ENCODE results near the gene FGD4. TPM values are rescaled to one million over a fixed set of nuclear protein-coding genes. Genes with fewer than 3 reads are reported as not detected.

The FGD4 gene
- total RNA-seq, 1 donor from 2014 or later = 65.2 TPM

DNA sequence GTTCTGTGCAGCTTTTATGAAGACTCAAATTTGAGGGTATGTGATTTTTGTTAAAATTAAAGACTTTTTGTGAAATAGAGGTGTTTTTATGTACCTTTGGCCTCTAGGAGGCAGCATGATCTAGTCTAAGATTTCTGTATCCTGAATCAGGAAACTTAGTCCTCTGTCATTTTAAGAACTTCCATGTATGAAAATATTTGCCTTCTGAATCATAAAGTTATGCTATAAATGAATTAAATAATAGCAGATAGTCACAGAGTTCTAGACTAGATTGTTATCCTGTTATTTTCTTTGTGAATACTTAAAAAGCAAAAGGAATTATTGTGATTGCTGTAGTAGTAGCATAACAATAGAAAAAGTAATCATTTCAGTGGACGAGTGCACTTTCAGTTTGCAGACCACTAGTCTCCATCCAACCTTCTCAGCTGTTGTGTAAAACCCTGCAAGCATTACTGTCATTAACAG, 56.3 kb downstream of the FGD4 start:
- DNase-seq (ENCODE audit: low read depth) = peak; percentile 81

DNA sequence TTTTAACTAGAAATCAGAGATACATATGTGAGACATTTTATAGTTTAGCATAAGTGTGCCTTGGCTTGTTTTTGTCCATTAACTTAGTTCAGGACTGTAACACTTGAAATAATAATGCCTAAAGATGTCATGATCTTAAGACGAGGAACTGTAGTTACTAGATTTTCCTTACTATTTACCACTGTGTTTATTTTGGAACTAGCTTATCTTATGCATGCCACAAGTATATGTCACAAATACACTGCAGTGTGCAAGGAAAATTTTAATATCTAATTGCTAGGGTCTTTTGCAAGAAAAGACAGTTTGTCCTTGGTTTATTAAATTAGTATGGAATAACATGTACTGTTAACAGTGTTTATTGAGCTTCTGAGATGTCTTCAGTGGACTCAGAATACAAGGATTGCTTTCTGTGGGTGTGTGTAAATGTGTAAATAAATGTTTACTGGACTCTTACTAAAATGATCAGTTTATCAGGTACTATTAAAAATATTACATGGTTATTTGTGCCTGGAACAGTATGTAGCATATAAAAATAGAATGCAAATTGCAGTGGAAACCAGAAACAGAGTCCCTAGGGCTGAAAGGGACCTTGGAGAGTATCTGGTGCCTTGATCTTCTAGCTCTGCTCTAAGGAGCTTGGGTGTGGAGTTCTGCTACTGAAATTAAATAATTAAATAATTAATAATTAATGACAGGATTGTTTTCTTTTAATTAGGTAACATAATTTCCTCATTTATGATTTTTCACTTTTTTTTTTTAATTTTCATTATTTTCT, 58.1 kb downstream of the FGD4 start:
- no peak for DNase-seq (ENCODE audit: low read depth)

DNA sequence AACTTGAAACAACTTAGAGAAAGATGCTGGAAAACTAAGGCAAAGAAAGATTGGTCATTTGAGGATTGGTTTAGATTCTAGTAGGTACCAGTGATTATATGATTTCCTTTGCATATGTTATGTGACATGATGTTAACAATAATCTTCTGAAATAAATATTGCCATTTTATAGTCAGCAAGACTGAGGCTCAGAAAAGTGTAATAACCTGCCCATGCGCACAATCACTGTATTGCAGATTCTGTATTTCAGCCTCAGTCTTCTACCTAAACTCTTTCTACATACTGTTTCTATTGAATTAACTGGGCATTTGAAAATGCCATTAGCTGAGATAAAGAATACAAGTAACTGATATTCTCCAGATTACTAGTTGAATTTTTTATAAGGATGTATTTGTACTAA, 61.3 kb downstream of the FGD4 start:
- DNase-seq (ENCODE audit: low read depth) = no peak

DNA sequence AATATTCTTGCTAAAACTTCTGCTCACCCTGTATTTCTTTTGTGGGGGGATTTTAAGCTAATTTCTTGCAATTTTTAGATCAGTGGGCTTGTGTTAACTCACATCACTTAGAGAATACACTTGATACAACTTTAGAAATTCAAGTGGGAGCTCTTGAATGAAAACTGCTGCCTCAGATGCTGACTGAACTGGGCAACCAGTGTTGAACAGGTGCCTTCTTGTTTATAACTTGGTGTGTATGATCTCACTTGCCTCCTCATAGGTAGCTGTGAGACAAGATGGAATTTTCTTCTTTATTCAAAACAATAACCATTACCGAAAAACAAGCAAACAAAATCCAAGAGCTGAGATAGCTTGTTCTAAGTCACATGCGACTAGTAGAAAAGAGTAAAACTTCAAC, 63.5 kb downstream of the FGD4 start:
- DNase-seq (ENCODE audit: low read depth) = no peak

DNA sequence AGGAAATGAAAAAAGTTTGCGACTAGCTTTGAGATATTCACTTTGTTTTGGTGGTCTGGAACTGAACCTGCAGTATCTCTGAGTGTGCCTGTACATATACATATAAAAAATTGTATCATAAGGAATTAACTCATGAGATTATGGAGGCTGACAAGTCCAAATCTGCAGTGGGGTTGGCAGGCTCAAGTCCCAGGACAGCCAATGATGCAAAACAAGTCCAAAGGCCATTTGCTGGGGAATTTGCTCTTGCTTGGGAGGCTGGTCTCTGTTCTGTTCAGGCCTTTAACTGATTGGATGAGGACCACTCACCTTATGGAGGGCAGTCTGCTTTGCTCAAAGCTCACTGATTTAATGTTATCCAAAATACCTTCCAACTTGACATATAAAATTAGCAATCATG, 66.8 kb downstream of the FGD4 start:
- no peak for DNase-seq (ENCODE audit: low read depth)

DNA sequence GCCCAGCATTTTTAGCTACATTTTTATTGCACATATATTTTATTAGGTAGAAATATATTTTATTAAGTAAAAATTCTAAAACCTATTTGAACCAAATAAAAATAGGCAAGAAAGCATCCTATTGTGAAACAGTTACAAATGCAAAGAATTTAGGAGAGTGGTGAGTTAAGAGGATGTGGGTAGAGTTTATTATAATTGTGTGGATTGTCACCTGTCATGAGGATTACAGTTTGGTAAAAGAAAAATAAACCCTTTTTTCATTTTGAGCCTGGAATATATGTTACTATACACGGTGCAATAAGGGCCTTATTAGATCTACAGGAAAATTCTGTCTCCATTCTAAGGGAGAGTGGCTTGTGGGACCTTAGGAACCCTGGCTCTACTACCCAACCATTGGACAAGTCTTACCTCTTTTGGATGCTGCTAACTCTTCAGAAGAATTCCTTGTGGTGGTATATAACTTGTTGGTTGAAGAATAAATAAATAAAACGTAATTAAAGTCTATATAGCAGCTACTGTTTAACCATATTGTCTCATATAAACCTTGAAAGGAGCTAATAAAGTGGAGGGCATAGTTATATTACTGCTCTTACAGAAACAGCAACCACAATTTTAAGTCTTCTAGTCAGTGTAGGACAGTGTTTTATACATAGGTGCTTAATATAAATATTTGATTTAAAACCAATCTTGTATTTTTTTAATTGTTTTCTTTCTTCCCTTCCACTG, 67.8 kb downstream of the FGD4 start:
- no peak for DNase-seq (ENCODE audit: low read depth)

DNA sequence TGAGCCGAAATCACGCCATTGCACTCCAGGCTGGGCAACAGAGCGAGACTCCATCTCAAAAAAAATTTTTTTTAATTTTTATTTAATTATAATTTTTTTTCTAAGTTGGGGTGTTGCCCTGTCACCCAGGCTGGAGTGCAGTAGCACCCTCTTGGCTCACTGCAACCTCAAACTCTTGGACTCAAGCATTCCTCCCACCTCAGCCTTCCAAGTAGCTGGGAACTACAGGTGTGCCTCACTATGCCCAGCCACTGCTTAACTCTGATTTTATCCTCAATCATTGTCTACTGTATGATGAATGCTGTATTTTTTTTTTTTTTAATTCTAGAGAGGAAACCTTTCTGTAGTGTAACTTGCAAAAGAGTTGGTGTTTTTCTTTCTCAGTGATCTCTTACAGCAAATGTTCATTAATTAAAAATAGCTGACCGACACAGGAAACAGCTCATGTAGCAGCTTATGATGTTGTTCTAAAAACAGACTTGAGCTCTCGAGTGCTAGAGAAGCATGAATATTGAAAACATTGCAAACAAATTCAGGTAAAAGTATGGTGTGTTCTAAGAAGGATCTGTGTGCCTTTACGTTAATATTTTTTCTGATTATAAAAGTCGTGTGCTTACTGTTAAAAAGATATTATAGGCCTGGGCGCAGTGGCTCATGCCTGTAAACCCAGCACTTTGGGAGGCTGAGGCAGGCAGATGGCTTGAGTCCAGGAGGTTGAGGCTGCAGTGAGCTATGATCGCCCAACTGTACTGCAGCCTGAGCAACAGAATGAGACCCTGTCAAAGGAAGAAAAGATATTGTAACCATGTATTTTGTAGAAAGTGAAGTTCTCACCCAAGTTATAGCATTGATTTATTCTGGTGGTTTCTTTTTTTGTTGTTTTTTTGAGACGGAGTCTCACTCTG, 68.9 kb downstream of the FGD4 start:
- DNase-seq (ENCODE audit: low read depth) = no peak

DNA sequence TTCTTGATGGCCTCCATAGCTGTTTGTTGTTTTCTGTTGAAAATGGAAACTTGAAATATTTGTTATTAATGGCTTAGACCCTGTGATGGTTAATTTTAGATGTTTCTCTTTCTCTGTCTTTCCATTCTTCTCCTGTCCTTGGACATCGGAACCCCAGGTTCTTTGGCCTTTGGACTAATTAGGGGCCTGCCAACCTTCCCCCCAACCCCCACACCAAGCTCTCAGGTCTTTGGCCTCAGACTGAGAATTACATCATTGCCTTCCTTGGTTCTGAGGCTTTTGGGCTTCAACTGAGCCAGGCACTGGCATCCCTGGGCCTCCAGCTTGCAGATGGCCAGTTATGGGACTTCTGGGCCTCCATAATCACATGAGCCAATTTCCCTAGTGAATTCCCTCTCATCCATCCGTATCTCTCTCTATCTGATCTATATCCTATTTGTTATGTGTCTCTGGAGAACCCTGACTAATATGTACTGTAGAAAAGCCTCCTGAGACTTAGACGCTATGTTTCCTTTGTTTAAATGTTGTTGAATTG, 71.6 kb downstream of the FGD4 start:
- DNase-seq (ENCODE audit: low read depth) = no peak

DNA sequence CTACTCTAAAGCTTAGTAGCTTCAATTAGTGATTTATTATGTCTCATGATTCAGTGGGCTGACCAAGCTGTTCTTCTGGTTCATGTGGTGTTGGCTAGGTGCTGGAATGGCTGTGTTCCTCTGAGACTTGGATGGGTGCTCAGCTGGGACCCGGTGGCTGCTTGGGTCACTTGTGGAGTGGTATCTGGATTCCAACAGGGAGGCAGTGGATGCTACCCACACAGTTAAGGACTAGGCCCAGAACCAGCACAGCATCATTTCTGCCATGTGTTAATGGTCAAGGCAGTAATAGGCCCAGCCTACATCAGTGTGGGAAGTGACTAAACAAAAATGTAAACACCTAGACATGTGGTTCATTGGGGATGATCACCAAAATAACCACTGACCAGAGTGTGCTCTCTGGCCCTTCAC, 72.2 kb downstream of the FGD4 start:
- DNase-seq (ENCODE audit: low read depth) = peak; percentile 88

DNA sequence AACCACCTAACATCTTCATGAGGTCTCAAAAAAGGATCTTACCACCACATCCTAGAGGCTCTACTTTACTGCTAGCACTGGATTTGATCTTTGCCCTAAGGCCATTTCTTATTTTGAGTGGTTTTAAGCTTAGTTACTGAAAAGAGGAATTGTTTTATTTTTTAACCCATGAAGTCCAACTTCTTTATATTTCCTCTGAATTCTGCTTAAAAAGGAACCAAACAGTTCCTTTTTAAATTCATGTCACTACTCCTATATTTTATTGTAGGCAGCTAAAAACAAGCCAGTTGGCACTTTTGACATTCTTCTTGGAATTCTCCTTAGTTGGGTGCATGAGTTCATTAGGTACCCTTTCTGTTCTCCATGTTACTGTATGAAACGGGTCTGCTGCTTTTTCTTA, 76.4 kb downstream of the FGD4 start:
- no peak for DNase-seq (ENCODE audit: low read depth)

DNA sequence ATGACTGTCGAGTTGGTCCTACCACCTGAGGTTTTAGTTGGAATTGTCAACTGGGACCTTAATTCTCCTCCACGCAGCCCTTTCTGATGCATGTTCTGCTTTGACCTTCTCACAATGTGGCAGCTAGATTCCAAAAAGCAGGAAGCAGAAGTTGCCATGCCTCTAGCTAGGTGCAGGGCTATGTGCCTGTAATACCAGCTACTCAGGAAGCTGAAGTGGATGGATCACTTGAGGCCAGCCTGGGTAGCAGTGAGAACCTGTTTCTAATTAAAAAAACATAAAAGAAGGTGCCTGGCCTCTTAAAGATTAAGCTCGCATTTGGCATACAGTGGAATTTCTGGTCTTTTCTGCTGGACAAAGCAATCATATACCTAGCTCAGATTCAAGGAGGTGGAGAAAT, 77.1 kb downstream of the FGD4 start:
- DNase-seq (ENCODE audit: low read depth) = no peak

DNA sequence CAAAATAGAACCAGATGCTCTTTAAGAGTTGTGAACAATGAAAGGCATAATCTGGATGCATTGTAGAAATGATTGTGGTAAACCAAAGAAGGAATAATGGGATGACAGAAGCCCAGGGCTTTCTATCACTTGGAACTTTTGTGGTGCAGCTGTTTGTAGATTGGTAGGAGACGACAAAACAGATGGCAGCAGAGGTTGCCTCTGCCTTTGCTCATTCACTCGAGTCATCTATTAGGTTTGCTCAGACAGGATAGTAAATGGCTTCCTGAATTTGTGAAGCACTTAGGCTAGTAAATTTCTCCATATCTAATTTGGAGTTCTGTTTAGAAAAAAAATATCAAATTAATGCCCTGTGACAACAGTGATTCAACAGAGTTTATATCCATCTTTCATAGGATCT, 78.4 kb downstream of the FGD4 start:
- DNase-seq (ENCODE audit: low read depth) = peak; percentile 67

DNA sequence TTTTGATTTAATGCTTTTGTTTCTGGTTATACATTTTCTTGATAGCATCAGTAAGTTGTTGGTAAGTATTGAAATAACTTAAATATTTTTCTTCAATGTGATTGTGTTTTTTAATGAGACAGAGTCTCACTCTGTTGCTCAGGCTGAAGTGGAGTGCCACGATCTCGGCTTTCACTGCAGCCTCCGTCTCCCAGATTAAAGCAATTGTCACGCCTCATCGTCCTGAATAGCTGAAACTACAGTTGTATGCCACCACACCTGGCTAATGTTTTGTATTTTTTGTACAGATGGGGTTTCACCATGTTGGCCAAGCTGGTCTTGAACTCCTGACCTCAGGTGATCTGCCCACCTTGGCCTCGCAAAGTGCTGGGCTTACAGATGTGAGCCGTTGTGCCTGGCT, 78.8 kb downstream of the FGD4 start:
- DNase-seq (ENCODE audit: low read depth) = no peak

DNA sequence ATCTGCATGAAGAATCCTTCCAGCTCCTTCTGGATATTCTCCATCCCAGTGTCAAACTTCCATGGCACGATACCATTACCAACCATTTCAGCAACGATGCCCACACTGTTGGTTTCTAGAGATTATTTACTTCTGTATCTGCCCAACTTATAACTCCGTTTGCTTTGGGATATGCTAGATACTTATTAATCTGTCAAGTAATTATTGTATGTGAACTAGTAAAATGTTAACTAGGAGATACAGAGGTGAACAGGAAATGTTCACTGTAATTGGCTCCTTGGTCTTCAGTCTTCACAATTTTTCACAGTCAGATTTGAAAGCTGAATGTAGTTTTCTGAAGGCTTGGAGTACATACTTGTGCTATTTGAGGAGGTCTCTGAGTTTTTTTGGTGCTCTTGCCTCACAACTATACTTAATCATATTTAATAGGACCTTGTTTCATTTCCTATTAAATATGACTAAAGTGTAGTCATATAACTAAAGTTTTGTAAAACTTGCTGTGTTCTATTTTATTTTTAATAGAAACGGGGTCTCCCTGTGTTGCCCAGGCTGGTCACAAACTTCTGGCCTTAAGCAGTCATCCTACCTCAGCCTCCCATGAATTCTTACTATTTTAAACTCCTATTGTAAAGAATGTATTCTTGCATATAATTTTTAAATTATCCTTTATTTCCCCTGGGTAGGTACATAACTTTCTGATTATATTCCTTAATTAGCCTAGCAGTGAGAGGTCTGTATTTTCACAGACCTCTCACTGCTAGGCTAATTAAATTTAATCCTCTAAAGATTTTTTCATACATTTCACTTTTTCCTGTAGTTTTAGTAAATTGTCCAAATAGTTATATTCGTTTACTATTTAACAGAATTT, 79.7 kb downstream of the FGD4 start:
- DNase-seq (ENCODE audit: low read depth) = peak; percentile 85

DNA sequence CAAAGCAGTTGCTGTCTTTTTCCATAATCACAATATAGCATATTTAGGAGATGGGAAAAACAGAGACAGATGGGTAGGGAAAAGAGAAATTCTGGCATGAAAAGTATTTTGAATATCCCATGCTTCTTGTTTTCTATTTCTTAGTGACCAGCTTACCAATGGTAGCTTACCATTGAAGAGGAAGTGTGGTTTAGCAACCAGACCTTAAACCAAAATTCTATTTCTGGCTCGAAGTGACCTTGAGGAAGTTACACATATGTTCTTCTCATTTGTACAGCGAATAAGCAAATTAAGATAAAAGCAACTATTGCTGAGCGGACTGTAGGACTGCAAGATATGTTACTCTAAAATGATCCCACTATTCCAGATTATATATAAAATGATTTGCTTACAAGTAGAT, 82.9 kb downstream of the FGD4 start:
- DNase-seq (ENCODE audit: low read depth) = no peak

DNA sequence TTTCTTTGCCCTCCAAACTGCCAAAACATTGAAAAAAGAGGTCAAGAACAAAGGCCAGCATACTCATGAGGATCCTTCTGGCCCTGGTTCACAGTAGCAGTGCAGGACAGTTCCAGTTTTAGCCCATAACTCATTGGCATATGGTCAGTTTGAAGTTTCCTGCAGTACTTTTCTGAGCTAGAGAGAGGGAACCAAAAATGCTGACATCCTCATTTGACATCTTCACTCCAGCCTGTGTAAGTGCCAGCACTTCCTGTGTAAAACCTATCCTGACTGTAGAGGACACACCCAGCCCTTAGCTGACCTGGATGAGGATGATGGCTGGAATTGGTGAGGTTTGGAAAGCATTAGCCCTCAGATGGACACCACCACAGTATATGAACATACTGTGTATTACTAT, 84.1 kb downstream of the FGD4 start:
- DNase-seq (ENCODE audit: low read depth) = no peak

DNA sequence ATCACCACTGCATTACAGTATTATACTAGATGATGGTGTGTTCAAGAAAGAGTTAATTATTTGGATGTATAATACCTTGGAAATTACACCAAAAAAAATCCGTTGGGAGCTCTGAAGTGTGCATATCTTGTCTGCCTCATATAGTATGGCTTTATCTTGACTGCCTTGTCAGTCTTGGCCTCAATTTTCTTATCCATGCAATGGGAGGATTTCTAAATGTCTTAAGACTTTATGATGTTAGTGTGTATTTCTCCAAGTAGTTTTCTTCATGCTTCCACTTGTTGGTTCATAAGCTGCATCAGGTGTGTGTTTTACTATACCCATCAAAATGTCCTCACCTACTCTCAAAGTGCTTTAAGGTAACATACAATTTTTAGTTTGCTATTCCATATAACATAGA, 84.6 kb downstream of the FGD4 start:
- no peak for DNase-seq (ENCODE audit: low read depth)

DNA sequence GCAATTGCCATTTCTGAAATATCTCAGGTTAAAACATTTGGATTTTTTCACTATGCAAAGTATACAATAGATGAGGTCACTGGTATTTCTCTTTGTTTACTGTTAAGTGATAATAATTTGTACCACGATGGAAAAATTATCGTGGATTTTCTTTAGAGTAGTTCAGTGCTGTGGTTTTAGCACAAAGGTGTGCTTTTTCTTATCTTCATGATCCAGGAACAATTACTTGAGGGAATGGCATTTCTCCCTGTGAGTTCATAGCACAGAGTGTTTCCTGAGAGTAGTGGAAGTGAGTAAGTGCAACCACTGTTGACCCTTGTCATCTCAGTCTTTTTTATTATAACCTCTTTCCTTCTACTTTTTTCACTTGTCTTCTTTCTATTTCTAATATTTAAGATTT, 86.8 kb downstream of the FGD4 start:
- DNase-seq (ENCODE audit: low read depth) = peak; percentile 48

DNA sequence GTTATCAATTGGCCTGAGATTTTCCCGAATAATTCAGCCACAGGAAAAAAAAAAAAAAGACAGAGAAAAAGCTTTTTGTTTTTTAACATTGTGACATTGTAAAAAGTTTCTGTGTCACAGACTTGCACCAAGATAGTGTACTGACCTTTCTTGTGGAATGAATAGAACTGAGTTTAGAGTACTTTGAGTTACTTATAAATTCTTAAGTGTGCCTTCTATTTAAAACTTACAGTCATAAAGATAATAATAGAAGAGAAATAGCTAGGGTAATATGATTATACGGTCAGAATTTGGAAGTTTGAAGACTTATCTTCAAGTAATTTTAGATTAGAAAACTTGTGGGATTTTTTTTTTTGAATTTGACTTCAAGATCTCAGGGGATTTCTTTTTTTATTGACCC, 88.8 kb downstream of the FGD4 start:
- no peak for DNase-seq (ENCODE audit: low read depth)

DNA sequence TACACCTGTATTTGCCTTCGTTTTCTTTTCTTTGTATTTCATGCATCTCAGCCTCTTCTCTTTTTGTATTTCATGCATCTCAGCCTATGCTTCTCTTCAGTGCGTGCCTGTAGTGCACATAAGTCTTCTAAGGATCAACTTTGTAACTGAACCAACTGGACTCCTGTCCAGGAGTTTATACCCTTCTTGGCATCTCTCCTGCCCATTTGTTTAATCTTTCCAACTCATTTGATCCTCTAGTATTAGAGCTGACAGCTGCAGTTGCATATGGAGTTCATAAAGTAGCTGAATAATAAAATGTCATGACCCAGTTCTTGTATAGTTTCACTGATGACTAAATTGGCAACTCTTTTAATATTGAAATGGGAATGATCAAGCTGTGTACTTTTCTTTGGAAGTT, 89.7 kb downstream of the FGD4 start:
- no peak for DNase-seq (ENCODE audit: low read depth)

DNA sequence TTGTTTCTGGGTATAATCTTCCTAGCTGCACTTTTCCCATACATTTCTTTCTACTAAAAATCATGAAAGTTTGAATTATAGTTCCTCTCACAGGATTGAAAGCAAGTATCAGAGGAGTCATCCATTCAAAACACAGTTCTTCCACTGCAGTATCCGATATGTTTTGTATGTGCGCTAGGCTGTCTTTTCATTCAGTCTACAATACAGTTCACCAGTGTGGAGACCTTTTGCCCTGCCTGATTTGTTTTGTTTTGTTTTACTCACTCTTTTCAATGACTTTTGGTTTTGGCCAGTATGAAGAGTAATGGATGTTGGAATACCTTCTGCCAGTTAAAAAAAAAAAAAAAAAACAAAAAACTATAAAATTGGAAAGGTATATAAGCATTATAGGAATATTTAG, 91.4 kb downstream of the FGD4 start:
- DNase-seq (ENCODE audit: low read depth) = peak; percentile 41

Data from renal cortical epithelial cell (primary cell).